GM12873 (cell line): ENCODE data around the gene ZNF385B.

Experiments used
- CTCF ChIP-seq: IDR thresholded peaks from 2 replicates; pipeline ENCODE4 v1.5.1; 2012; ENCODE audit warnings: low read depth, mild to moderate bottlenecking, moderate library complexity, low read length, control low read depth; ENCODE audit not compliant: insufficient read depth; ENCODE audit errors: missing control alignments

Gene ZNF385B

GRCh38 chr2:179891237-179891636 is 29.8 kb upstream of the ZNF385B start:
- TF ChIP-seq CTCF = no peak

DNA sequence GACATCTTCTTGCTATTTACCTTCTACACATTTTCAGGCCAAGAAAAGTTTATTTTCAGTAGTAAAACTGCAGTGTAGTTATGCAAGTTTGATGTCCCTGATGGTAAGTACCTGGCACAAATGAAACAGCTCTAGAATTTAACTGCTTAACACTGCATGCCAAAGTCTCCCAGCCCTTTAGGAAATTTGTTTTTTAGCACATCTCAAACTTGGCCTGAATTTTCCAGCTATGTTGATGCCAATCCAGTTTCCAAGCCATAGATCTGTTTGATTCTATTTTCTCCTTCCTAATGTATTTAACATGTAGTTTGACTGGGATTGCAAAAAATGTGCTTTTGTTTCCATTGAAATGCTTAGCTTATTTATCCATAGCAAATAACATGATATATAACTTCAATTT is 29.3 kb upstream of the ZNF385B start:
- no peak for TF ChIP-seq CTCF

GRCh38 chr2:179884193-179884592 is 22.8 kb upstream of the ZNF385B start:
- no peak for TF ChIP-seq CTCF

DNA sequence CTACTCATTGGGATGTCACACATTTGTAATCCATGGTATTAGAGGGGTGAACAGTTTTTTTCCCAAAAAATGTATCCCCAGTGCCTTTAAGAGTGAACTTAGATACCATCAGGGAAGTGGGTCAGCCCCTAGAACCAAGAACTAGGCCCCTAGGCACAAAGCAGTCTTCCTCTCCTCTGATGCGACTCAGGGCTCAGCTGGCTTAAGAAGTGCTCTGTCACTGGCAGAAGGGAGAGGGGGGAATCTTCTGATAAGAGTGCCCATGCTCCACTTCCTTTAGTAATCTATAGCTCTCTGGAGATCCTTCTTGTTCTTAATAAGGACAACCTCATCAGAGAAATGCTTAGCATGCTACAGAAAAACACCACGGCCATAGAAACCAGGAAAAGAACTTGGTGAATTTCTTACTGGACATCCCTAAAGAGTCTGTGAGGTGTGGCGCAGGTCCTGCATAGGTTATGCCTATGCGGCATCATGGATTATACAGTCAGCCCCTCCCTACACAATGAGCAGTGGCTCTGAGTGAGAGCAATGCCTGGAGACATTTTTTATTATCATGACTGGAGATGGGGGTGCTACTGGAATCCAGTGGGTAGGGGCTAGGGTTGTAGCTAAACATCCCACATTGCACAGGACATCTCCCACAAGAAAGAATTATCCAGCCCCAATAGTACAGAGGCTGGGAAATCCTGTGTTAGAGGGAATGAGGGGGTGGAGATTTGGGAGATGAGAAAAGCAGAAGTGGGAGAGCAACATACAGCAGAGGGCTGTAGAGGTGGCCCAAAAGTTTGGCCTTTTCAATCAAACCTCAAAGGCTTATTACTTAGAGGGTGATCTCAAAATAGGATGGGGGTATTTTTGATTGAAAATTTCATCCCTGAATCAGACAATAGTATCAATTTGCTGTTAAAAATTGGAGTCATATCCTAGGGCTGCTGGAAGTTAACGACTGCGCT is 21.7 kb upstream of the ZNF385B start:
- no peak for TF ChIP-seq CTCF

GRCh38 chr2:179877601-179878364 is 16.4 kb upstream of the ZNF385B start:
- no peak for TF ChIP-seq CTCF

DNA sequence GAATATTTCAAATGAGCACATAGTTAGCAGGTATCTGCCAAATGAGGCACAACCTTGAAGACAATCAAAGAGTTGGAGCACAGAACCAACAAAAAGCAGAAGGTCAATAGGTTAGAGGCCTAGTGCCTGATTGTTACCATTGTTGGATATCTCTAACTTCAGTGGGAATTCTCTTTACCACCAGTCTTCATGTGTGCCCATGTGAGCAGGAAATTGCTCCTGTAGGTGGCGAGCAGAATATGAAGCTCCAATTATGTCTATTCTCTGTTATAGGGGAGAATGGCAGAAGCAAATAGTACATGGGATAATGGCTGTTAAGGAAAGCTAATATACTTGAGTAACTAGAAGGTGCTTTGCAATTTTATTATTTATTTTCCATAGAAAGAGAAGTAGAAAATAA is 14.9 kb upstream of the ZNF385B start:
- TF ChIP-seq CTCF = no peak

- no peak for TF ChIP-seq CTCF
Observed at GRCh38 chr2:179875864-179876263, 14.5 kb upstream of the ZNF385B start.
